HG03558 (cell line): ENCODE data around the gene SUMO3.

Experiments
- ATAC-seq: cut with Tn5 transposase; IDR thresholded peaks from one replicate; pipeline ENCODE4 v1.9.1; 2021; ENCODE audit warnings: moderate number of reproducible peaks; ENCODE audit not compliant: unreplicated experiment; ENCODE audit errors: extremely low read depth

Gene SUMO3

GRCh38 chr21:44783020-44783696 is 34.7 kb downstream of the SUMO3 start:
- ATAC-seq, result no peak

GRCh38 chr21:44780767-44781459 is 36.9 kb downstream of the SUMO3 start:
- ATAC-seq, result no peak

GRCh38 chr21:44780137-44780502 is 37.7 kb downstream of the SUMO3 start:
- ATAC-seq, result no peak

- ATAC-seq, result no peak
Observed at GRCh38 chr21:44779417-44780136, 38.3 kb downstream of the SUMO3 start.

- no peak for ATAC-seq
Observed at GRCh38 chr21:44778983-44779382, 38.9 kb downstream of the SUMO3 start.

GRCh38 chr21:44778499-44778911 is 39.4 kb downstream of the SUMO3 start:
- ATAC-seq, result no peak

- ATAC-seq, result no peak
Observed at GRCh38 chr21:44778094-44778493, 39.8 kb downstream of the SUMO3 start.

GRCh38 chr21:44774972-44775371 is 42.9 kb downstream of the SUMO3 start:
- no peak for ATAC-seq

GRCh38 chr21:44773291-44773932 is 44.5 kb downstream of the SUMO3 start:
- ATAC-seq, result no peak

- no peak for ATAC-seq
Observed at GRCh38 chr21:44771896-44772525, 45.9 kb downstream of the SUMO3 start.

- ATAC-seq, result no peak
Observed at GRCh38 chr21:44767834-44768831, 49.7 kb downstream of the SUMO3 start.

GRCh38 chr21:44766818-44767354 is 51.0 kb downstream of the SUMO3 start:
- no peak for ATAC-seq

- no peak for ATAC-seq
Observed at GRCh38 chr21:44766014-44766817, 51.6 kb downstream of the SUMO3 start.

GRCh38 chr21:44765231-44766013 is 52.4 kb downstream of the SUMO3 start:
- no peak for ATAC-seq

- ATAC-seq, result no peak
Observed at GRCh38 chr21:44764319-44765230, 53.3 kb downstream of the SUMO3 start.
